GM19372 (cell line): Measurements from ENCODE around the gene IGF1R.
A peak's percentile ranks its signal among the peaks of the same experiment; 100 is the strongest.

Experiments
- ATAC-seq: cut with Tn5 transposase; IDR thresholded peaks from one replicate; pipeline ENCODE4 v1.9.1; 2021; ENCODE audit warnings: mild to moderate bottlenecking, low read depth, moderate library complexity; ENCODE audit not compliant: unreplicated experiment

The IGF1R gene

DNA sequence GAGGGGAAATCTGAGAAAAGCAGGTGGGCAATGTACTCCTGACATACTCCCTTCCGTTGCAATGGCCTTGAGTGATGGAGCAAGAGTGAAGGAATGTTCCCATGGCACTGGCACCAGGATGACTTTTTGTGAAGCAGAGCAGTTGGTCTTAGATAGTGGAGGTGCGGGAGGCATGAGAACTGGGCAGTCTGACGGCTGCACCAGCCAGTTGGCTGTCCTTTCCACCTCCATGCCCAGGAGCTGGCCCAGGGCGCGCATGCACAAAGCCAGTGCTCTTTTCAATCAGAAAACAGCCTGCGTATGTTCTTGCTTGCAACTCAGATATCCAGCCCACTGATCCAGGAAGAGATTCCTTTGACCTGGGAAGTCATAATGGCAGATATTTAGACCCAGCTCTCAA, 222.4 kb downstream of the IGF1R start:
- ATAC-seq, result no peak

DNA sequence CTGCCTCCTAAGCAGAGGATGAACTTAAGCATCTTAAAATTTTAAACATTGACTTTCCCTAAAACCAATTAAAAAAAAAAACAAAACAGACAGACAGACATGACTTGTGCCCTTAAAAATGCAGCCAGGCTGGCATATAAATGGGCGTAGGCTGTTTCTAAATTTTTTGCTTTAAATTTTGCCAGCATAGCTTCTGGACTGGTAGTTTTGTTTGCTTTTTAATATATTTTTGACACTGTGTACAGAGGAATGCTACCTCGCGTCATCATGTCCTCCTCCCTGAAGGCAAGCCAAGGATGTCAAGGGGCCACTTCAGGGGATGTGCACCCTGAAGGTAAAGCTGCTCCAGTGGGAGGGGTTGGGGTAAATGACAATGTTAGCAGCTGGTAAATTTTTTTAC, 224.4 kb downstream of the IGF1R start:
- ATAC-seq, result no peak

DNA sequence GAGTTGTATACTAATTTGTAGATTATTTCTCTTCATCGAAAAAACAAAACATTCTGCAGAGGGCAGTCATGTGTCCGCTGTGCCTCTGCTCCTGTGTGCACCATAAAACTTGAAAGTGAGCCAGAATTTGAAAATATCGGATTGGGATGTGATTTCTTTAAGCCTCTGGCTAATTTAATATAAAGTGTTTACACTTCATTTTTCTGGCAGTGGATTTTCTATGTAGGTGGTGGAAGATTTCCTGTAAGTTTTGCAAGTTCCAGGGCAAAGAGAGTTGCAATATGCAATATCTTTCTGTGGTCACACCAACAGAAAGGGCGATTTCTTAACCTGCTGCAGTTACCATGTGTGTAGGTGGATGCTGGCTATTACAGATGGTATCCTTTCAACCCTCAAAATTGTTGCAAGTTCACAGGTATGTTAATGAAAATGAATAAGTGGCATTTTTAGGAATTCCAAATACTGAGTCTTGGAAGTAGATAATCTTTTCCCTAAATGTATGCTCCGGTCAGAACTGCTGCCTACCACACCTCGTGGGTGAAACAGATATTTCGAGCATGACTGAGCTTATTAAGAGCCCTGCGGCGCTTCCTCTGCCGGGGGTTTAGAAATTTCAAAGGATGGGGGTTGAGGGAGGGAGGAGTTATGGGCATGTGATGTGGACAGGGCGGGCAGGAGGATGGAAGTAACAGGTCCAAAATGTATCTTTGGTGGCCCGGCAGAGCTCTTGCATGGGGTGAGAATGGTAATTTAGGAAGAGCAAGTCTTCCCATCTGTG, 225.3 kb downstream of the IGF1R start:
- ATAC-seq, result peak; percentile 70

DNA sequence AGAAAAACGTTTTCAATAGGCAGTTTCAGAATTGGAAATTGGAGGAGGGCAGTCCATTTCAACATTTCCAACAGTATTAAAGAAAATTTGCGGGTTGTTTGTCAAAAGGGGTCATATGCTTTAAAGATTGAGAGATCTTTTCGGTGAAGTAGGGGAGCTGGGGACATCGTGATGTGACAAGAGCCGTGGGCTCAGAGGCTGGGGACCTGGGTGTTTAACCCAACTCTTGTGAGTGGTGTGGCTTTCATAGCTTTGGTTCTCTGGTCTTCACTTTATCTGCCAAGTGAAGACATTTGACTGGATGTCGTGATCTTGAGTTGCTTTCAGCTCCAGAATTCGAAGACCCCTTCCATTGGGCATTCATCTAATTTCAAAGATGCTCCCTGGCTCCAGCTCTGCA, 226.0 kb downstream of the IGF1R start:
- ATAC-seq, result no peak

DNA sequence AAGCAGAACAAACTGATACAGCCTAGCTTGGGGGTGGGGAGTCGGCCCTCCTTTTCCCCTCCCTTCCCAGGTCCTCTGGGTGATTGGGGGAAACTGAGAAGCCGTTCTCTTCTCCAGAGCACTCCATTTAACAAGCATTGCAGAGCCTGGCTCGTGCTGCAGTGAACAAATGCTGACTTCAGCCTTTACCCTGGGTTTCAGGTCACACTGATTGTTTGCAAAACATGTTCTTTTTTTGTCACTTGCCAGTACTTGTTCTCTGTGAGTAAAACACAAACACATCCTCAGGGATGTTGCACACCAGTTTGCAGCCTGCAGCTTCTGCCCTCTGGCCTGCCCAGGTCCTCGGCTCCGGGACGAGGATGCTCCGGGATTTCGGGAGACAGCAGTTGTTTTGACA, 226.4 kb downstream of the IGF1R start:
- no peak for ATAC-seq

DNA sequence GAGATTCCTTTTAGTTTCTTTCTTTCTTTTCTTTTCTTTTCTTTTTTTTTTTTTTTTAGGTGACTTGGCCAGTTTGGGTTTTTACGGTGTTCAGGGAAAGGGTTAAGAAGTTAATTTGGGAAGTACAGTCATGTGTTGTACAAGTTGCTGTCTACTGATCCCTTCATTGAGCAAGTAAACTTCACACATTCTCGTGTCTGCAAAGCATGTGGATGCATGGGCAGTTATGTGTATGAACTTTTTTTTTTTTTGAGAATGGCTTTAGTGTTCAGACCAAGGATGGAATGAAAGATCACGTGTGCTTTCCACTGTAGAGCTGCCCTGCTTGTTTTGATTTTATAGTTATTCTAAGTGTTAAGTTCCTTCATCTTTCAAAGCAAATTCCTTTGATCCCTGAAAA, 227.0 kb downstream of the IGF1R start:
- no peak for ATAC-seq

DNA sequence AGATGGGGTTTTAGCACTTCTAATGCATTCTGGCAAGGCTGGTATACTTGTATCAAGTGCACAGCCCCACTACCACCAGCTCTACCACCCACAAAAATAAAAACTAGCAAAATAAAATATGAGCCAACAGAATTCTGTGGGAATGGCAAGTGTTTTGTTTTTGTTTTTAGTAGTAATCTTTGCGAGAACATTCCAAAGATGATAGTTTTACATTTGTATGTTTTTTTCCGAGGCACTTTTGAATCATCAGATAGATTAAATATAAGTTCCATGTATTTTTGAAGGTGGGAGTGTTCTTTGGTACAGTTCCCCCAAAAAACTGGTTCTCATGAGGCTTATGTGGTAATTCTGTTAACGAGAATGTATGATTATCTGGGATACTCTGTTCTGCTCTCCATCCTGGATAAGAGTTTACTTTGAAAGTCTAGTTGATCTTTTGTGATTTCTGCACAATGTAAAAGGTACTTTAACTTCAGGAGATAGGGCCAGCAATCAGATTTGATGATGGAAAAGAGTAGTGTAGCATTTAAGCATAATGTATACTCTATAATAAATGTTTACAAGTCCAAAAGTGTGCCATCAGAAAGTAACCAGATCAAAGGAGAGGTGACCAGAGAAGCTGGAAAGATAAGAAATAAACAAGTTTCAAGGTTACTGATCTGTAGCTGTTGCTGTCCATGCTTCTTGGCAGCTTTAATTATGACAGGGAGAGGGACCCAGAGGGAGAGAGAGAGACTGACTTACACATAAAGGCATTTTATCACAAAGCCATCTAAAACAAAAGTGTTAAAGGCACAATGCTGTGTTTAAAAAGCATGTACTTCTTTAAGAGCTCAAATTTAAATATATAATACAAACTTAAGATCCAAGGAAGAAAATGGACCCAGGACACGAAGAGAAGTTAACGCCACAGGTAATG, 228.4 kb downstream of the IGF1R start:
- ATAC-seq, result no peak

DNA sequence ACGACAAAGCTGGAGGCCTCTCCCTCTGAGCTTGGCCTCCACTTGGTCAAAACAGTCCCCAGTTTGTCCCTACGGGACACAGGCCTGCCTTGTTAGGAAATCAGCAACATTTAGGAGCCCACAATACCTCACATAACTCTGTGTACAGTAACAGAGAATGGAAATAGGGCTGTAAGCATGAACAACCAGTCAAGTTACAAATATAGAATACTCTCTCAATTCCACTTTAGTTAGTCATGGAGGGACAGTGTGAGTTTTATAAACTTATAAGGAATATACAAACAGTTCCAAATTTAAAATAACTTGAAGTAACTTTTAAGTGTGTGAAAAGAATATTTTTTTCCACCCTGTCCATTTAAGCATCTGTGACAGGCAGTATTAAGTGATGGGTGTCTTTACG, 229.8 kb downstream of the IGF1R start:
- ATAC-seq, result no peak

DNA sequence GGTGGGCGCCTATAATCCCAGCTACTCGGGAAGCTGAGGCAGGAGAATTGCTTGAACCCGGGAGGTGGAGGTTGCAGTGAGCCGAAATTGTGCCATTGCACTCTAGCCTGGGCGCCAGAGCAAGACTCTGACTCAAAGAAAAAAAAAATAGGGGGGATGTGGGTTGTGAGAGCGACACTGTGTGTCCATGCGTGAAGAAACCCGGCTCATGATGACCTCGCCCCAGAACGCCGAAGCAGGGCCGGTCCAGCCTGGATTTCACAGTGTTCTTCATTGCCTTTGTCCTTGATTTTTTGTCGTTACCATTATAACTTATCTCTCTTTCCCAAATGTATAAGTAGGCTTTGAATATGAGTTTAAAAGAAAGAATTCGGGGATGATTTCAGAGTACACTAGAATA, 230.5 kb downstream of the IGF1R start:
- ATAC-seq, result no peak

DNA sequence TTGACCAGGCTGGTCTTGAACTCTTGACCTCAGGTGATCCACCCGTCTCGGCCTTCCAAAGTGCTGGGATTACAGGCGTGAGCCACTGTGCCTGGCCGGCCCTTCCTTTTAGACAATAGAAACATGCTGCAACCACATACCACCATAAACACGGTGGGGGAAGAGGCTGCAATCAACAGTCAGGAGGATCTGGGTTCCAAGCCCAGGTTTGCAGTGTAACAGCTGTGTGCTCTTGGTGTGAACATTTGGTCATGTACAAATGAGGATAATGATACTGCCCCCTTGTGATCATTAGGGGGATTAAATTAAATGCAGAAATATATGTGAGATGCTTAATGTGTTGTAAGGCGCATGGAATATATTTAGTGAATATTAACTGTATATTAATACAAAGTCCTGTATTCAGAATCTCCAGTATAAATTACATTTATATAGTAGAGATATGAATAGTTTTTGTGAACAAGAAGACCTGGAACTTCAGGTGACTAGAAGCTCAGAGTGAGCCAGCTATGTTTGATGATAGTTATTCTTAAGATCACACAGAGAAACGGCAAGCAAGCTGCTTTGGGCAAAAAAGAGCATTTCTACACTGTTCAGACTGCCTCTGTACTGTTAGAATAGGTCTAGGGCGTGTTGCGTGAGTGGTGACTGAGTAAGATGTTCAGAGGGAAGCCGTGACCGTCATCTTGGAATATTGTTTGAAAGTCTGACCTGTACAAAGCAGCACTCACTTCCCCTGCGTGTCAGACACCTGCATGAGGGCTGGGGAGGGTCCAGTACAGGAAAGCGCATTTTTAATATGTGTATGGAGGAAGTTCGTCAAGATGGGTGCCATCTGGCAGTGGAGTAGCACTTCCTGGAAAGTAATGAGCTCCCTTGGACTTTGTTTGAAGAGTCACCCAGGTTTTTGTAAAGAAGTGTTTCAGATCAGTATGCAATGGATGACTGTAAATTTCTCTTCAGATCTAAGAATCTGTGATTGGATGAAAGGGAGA, 233.5 kb downstream of the IGF1R start:
- peak; percentile 67 for ATAC-seq

DNA sequence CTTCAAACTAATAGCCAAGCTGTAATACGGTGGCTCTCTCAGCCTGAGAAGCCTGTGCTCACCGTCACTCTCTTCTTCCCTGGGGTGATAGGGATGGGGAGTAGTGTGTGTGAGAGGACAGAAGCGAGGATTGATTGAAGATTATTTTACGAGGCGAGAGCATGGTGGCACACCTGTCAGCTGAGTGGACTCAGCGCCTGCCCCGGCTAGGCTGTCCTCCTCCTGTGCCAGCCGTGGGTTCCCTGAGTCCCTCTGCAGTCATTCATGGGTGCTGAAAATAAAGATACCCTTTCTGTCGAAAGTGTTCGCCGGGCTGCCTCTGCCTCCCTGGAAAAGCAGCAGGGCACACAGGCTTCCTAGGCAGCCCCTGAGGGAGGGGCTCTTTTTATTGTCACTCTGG, 235.1 kb downstream of the IGF1R start:
- ATAC-seq, result no peak

DNA sequence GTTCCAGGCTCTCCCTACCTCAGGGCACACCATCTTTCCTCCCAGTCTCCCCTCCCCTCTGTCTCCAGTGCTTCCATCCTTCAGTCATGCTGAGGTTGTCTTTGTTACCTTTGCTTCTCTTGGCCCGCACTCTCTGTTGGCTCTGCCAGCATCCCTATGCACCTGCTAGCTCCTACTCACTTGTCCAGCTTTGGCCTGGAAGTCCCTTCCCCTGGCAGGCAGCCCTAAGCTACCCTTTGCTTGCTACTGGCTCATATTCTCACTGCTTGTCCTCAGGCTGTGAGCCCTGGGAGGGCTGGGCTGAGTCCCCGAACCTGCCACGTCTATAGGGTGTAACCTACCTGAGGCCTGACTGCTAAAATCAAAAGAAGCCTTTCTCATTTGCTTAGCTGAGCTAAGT, 236.6 kb downstream of the IGF1R start:
- ATAC-seq, result no peak

DNA sequence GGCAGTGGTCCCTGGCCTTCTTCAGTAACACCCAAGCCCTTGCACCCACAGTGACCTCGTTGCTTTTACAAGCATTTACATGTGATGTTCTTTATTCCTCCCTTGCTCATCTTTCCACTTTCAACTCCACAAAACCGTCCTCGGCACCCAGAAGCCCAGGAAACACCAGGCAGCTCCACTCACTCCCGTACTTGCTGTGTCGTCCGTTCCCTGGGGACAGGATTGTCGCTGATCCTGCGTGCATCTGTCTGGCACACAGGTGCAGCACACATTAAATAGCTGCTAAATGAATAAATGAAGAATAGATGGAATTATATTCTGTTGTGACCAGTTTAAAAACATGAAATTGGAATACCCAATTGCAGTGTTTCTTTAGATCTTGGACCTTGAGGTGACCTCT, 239.6 kb downstream of the IGF1R start:
- no peak for ATAC-seq

DNA sequence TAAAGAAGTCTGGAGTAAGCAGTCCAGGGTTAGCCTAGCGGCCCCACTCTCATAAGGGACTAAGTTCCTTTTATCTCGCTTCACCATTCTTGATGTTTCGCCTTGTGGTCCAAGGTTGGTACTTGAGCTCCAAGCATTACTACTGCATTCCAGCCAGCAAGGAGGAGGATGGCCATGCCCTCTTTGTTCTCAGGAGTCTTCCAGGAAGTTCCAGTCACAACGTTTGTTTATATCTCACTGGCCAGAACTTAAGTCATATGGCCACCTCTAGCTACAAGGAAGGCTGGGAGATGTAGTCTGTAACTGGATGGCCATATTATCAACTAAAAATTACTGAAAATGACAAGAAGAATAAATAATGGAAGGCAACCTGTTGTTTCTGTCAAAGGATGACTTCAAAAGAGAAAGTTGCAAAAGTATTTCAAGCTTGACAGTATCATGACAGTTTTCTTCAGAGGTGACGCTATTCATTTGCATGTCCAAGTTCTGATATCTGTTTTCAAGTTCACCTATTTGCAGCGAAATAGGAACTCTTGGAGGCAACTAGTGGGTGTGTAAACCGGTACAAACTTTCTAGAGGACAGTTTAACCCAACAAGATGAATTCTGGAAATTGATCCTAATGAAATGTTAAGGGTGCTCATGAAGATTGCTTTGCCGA, 240.6 kb downstream of the IGF1R start:
- no peak for ATAC-seq

DNA sequence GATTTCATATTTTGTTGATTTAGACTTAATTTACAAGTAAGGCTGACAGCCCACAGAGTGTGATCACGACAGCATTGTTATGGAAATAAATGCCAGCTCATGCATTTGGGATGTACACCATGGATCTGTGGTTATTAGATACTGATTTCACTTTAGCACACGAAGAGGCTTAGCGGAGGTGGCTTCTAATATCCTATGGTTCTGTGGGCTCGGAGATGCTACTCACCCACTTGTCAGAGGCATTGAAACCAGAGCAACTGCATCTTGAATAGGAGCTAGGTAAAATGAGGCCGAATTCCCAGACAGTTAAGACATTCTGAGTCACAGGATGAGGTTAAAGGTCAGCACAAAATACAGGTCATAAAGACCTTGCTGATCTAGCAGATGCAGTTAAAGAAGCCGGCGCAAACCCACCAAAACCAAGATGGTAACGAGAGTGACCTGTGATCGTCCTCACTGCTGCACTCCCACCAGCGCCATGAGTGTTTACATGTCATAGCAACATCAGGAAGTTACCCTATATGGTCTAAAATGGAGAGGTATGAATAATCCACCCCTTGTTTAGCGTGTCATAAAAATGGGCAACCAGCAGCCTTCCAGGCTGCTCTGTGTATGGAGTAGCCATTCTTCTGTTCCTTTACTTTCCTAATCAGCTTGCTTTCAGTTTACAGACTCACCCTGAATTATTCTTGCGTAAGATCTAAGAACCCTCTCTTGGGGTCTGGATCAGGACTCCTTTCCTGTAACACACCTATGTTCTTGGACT, 241.8 kb downstream of the IGF1R start:
- ATAC-seq, result no peak

DNA sequence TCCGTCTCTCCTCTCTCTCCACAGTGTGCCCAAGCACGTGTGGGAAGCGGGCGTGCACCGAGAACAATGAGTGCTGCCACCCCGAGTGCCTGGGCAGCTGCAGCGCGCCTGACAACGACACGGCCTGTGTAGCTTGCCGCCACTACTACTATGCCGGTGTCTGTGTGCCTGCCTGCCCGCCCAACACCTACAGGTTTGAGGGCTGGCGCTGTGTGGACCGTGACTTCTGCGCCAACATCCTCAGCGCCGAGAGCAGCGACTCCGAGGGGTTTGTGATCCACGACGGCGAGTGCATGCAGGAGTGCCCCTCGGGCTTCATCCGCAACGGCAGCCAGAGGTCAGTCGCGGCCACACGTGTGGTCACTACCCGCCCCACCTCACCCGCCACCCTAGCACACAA, 243.0 kb downstream of the IGF1R start:
- ATAC-seq, result no peak

DNA sequence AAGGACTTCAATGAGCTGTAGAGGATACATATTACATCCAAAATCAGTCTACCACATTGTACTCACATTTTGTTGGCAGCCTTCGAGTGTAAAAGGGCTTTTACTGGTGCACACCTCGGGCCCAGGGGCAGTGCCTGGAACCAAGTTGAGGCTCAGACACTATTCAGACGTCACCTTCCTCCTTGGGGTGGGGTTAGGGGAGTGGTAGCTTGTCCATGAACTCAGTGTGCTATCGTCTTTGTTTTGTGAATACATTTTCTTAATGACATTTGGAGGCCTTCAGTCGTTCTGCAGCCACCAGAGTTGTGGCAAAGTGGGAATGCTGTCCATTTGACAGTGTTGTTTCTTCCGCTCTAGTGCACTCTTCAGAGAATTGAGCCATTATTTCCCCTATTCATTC, 245.1 kb downstream of the IGF1R start:
- no peak for ATAC-seq

DNA sequence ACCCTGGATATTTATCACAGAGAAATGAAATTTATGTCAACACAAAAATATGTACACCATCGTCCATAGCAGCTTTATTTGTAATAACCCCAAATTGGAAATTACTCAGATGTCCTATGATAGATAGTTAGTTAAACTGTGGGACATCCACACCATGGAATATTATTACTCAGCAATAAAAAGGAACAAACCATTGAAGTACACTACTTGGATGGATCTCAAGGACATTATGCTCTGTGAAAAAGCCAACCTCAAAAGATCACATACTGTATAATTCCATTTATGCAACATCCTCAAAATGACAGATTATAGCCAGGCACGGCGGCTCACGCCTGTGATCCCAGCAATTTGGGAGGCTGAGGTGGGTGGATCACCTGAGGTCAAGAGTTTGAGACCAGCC, 246.0 kb downstream of the IGF1R start:
- ATAC-seq, result no peak

DNA sequence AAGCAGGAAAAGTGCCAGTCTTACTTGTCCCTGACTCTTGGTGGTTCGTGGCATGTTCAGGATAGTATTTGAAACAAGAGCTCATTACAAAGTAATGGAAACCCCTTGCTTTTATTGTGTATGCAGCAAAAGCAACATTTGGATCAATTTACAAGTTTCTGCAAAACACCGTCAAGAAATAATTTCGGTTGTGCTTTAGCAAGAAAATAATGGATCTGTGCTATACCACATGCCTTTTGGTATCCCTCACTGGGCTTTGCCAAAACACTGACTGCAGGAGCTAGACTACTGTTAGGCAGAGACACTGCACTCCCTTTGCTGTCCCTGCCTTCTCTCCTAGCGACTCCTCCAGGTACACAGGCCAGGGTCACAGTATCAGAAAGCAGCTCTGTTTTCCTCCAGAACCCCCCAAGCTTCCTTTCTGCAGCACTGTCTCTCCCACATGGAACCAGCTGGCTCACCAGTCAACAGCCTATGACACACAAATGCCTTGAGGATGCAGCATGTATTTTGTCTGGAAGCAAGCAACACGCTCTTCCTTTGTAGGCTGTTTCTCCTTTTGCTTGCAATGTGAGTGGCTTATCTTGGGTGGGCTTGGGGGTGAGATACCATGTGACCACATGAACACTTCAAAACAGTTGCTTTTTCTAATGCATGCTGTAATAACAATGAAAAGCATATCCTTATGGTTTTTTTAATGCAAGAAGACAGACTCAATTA, 247.8 kb downstream of the IGF1R start:
- no peak for ATAC-seq
